PC-9 (cell line): ENCODE data around the gene ZBTB9.

ENCODE experiments used
- EZH2 ChIP-seq: fragments of 200-600 bp; sonication (generic); IDR thresholded peaks from 2 replicates; pipeline ENCODE4 v1.8.0; 2017; ENCODE audit warnings: antibody characterized with exemption, low read depth
- TF ChIP-seq, protein P1 (sequence below): fragments of 200-600 bp; sonication (generic); conservative IDR thresholded peaks from 2 replicates; pipeline ENCODE4 v1.6.1; 2017; ENCODE audit warnings: mixed run types, antibody characterized with exemption, mild to moderate bottlenecking, moderate library complexity

- TF ChIP-seq, protein P1, sequence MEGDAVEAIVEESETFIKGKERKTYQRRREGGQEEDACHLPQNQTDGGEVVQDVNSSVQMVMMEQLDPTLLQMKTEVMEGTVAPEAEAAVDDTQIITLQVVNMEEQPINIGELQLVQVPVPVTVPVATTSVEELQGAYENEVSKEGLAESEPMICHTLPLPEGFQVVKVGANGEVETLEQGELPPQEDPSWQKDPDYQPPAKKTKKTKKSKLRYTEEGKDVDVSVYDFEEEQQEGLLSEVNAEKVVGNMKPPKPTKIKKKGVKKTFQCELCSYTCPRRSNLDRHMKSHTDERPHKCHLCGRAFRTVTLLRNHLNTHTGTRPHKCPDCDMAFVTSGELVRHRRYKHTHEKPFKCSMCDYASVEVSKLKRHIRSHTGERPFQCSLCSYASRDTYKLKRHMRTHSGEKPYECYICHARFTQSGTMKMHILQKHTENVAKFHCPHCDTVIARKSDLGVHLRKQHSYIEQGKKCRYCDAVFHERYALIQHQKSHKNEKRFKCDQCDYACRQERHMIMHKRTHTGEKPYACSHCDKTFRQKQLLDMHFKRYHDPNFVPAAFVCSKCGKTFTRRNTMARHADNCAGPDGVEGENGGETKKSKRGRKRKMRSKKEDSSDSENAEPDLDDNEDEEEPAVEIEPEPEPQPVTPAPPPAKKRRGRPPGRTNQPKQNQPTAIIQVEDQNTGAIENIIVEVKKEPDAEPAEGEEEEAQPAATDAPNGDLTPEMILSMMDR = no peak
- no peak for TF ChIP-seq EZH2
These were observed 26.8 kb downstream of the ZBTB9 start for GRCh38 chr6:33481192-33481591.
